Coronary artery (tissue), 2 donors: ENCODE data around the gene SETD1B.

Source experiments
- DNase-seq: peaks from one replicate; pipeline ENCODE4 v3.0.0-alpha.2; 2017; ENCODE audit warnings: low spot score
- H3K27ac ChIP-seq, 2 donors: fragments of 200-600 bp; sonication (generic); one replicate each; pipeline ENCODE4 v1.5.1; 2016 to 2019
- H3K4me3 ChIP-seq: fragments of 200-600 bp; sonication (generic); 2 replicates; pipeline ENCODE4 v1.5.1; 2016; ENCODE audit warnings: mild to moderate bottlenecking, moderate library complexity
- CTCF ChIP-seq: fragments of 200-600 bp; sonication (generic); IDR thresholded peaks from one replicate; pipeline ENCODE4 v1.5.1; 2019; ENCODE audit warnings: antibody characterized with exemption

Gene SETD1B

GRCh38 chr12:121822393-121823100, 18.7 kb downstream of the SETD1B start:
- Histone ChIP-seq H3K27ac (no peak overlapping the region), H3K4me3 (no peak overlapping the region)
- TF ChIP-seq CTCF = no peak
- no peak for DNase-seq

- Histone ChIP-seq H3K27ac (no peak overlapping the region), H3K4me3 (no peak overlapping the region)
- TF ChIP-seq CTCF = no peak
- no peak for DNase-seq
Observed at GRCh38 chr12:121823101-121823726, 19.4 kb downstream of the SETD1B start.

- Histone ChIP-seq H3K4me3 (no peak overlapping the region), H3K27ac (no peak overlapping the region)
- TF ChIP-seq CTCF = no peak
- DNase-seq = no peak
Observed at GRCh38 chr12:121823727-121824115, 19.9 kb downstream of the SETD1B start.

- no peak for DNase-seq
- TF ChIP-seq CTCF = no peak
- H3K4me3 ChIP-seq = no peak overlapping the region
- no peak overlapping the region for H3K27ac ChIP-seq
Observed at GRCh38 chr12:121825041-121825523, 21.3 kb downstream of the SETD1B start.

GRCh38 chr12:121826318-121827150, 22.7 kb downstream of the SETD1B start:
- no peak for DNase-seq

More at GRCh38 chr12:121826318-121827150, 22.7 kb downstream of the SETD1B start:
- TF ChIP-seq CTCF = no peak
- Histone ChIP-seq H3K4me3 (no peak overlapping the region), H3K27ac (no peak overlapping the region)
